Right ventricle myocardium superior (tissue), 1 donor: ENCODE data around the gene C19orf73. TPM values are rescaled to one million over a fixed set of nuclear protein-coding genes. Genes with fewer than 3 reads are reported as not detected.

Experiments used
- ATAC-seq: fragments of 200-7000 bp; cut with Tn5 transposase; one replicate; pipeline ENCODE4 v1.9.1; 2020; ENCODE audit warnings: mild to moderate bottlenecking; ENCODE audit not compliant: poor library complexity
- DNase-seq: peaks from one replicate; pipeline ENCODE4 v3.0.0-alpha.2; 2020
- intact Hi-C: fragments of 100-400 bp; cut with DNase I; formaldehyde crosslinking; loops from one replicate; pipeline ENCODE4 v1.11.2; 2022
- long read RNA-seq: library from polyadenylated mRNA; unstranded; transcript quantifications from one replicate; pipeline ENCODE4 v2.0.0, GENCODE V29; 2021
- total RNA-seq: library from RNA; stranded (reverse); fragmentation: NEBNext Ultra II Directional; extraction: Animal tissue kit (Norgen Biotek cat#: 25700); gene quantifications from one replicate; pipeline ENCODE4 v1.2.1, GENCODE V29; 2021
- donor health status: DM: no; HTN: yes; CAD: no; lungs with severe emphysema.

Gene C19orf73, protein sequence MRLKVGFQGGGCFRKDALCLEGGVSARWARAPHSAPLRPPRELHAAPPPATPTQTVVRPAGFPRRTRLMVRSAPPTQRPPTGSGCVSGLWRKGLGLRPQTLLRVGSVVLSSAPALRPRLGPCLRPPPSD
- total RNA-seq, result 1.3 TPM
- long read RNA-seq, result 0 reads

GRCh38 chr19:49118565-49119410 is at the start of gene C19orf73:
Gene C19orf73 (minus strand): TSS chr19:49119143. CDS start chr19:49119022, 121 bp downstream.
- intact Hi-C loops, result no loop called here
- ATAC-seq, result peak; percentile 93
- peak; percentile 97 for DNase-seq

DNA sequence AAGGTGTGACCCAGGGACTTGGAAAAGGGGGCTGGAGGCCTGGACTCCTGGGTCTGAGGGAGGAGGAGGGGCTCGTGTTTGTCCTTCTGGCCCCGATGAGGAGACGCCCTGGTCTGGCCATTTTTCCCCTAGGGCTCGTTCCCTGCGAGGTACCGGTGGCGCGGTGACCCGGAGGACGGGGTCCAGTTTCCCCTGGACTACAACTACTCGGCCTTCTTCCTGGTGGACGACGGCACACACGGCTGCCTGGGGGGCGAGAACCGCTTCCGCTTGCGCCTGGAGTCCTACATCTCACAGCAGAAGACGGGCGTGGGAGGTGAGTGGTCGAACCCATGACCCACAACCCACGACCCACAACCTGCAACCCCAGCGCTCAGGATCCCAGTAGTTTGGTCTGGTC is 49.5 kb upstream of the C19orf73 start:
- ATAC-seq (no peak), DNase-seq (no peak)
- intact Hi-C loops, result no loop called here

GRCh38 chr19:49167857-49168409 is 49.0 kb upstream of the C19orf73 start:
- intact Hi-C loops, result no loop called here
- ATAC-seq (no peak), DNase-seq (no peak)

GRCh38 chr19:49165865-49166301 is 46.9 kb upstream of the C19orf73 start:
- ATAC-seq (peak; percentile 36), DNase-seq (no peak)
- intact Hi-C loops, result no loop called here

DNA sequence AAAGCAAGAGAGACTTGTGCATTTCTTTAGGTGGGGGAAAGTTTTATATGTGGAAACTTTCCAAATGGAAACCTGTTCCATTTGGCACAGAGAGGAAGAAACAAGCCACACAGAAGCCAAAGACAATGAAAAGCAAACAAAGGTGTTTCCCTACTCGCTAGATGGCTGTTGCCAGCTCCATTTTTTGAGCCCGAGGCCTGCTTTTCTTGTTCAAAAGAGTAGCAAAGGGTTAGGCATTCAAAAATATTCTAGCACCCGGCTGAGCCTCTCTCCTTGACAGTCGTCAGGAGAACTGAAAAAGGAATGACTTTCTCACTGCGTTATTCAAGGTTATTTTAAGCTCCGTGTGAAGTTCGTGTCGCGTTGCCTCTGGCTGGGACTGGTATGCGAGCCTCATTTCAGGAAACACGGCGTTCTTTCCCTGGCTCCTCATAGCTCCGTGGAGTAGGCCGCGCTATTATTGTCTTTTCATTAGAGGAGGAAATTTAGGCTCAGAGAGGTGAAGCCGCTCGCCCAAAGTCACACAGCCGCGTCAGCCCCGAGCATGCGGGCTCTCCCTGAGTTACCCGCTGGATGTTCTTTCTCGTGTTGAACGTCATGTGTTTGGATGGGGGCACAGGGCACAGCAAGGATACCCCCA is 46.3 kb upstream of the C19orf73 start:
- ATAC-seq (peak; percentile 87), DNase-seq (peak; percentile 64)
- intact Hi-C loops, result no loop called here

DNA sequence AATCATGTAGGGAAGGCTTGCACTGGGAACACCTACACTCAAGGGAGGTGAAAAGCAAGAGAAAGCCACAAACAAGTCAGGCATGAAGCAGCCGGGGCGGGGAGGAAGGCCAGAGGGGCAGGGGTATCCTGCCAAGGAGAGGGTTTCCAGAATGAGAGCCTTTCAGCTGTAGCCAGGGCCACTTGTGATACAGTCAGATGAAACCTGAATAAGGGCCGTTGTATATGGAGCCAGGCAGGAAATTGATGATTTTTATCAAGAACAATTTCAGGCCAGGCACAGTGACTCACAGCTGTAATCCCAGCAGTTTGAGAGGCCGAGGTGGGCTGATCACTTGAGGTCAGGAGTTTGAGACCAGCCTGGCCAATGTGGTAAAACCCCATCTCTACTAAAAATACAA is 43.0 kb upstream of the C19orf73 start:
- intact Hi-C loops, result no loop called here
- DNase-seq, result no peak
- no peak for ATAC-seq

GRCh38 chr19:49160450-49161189 is 41.7 kb upstream of the C19orf73 start:
- intact Hi-C loops, result no loop called here
- no peak for DNase-seq
- ATAC-seq, result no peak

- intact Hi-C loops, result no loop called here
- DNase-seq, result peak; percentile 96
- ATAC-seq, result peak; percentile 81
Observed at GRCh38 chr19:49157445-49158224, 38.7 kb upstream of the C19orf73 start, which contains the start of gene TRPM4. Gene TRPM4 (plus strand): TSS chr19:49157792. CDS start chr19:49157867, 75 bp downstream.

DNA sequence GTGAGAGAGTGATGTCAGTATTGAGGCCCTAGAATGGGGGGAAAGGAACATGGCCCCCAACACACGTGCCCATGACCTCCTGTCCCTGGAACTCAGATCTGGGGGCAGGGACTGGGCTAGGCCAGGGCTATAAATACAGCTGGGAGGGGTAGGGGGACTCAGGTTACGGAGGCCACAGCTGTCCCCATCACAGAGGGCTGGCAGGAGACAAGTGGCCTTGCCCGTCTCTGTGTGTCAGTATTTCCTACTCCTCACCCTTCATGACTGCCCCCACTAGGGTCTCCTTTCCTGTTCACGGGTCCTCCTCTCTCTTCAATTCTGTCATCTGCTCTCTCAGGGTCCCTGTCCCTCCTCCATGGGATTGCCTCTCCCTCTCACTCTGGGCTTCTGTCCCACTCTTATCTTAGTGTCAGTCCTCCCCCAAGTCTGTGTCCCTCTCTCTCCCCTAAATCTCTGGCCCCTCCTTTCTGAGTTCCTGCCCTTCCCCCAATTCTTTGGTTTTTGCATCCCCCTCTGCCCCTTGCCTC is 36.9 kb upstream of the C19orf73 start:
- ATAC-seq (peak; percentile 62), DNase-seq (peak; percentile 66)
- intact Hi-C loops, result no loop called here

- DNase-seq (peak; percentile 79), ATAC-seq (peak; percentile 65)
- intact Hi-C loops, result no loop called here
Observed at GRCh38 chr19:49155005-49155819, 36.3 kb upstream of the C19orf73 start, which contains the start of gene HRC. Gene HRC (minus strand): TSS chr19:49155396. CDS start chr19:49155237, 159 bp downstream.

DNA sequence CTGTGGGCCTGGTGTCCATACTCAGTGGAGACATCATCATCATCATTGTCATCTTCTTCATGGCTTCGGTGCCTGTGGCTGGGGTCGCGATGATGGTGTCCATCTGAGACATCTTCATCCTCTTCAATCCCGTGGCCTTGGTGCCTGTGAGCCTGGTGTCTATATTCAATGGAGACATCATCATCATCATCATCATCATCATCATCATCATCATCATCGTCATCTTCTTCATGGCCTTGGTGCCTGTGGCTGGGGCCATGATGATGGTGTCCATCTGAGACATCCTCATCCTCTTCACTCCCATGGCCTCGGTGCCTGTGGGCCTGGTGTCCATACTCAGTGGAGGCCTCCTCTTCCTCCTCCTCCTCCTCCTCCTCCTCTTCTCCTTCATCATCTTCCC is 35.3 kb upstream of the C19orf73 start:
- intact Hi-C loops, result no loop called here
- ATAC-seq, result no peak
- no peak for DNase-seq

DNA sequence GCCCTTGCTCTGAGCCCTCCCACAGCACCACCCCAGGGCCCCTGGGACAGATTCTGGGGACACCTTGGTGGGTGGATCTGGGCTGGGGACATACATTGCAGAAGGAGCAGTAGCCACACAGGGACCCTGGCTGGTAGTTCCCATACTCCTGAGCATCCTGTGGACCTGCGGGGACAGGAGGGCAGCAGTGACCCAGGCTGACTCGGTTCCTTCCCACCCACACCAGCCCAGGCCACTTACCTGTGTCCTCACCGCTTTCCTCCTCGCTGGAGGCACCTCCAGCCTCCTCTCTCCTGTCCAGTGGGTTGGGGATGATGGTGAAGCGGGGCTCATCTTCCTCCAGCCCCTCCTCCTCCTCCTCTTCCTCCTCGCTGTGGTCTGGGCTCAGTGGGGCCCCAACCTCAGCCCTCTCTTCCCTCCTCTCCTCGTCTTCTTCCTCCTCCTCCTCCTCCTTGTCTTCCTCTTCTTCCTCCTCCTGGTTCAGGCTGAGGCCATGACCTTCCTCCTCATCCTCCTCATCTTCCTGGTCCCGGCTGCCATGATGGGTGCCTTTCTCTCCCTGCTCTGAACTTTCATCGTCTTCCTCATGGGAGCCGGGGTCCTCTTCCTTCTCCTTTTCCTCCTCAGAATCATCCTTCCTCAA is 34.3 kb upstream of the C19orf73 start:
- no peak for DNase-seq
- intact Hi-C loops, result no loop called here
- ATAC-seq, result no peak

DNA sequence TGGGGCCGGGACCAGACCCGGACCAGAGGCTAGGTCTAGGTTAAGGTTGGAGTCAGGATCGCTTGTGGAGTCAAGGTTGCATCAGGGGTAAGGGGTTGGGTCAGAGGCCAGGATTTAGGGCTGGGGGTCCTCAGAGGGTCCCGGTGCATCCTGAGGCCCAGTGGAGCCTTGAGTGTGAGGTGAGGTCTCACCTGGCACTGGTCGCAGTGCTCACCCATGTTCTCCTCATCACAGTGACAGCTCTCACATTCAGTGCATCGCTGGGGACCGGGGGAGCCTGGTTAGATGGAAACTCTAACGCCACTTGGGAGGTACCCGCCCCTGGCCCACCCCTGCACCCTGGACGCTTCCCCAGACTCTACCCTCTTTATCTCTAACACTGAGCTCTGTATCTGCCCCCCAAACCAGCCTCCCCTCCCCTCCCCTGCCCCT is 33.2 kb upstream of the C19orf73 start:
- DNase-seq, result no peak
- ATAC-seq, result no peak
- intact Hi-C loops, result no loop called here

DNA sequence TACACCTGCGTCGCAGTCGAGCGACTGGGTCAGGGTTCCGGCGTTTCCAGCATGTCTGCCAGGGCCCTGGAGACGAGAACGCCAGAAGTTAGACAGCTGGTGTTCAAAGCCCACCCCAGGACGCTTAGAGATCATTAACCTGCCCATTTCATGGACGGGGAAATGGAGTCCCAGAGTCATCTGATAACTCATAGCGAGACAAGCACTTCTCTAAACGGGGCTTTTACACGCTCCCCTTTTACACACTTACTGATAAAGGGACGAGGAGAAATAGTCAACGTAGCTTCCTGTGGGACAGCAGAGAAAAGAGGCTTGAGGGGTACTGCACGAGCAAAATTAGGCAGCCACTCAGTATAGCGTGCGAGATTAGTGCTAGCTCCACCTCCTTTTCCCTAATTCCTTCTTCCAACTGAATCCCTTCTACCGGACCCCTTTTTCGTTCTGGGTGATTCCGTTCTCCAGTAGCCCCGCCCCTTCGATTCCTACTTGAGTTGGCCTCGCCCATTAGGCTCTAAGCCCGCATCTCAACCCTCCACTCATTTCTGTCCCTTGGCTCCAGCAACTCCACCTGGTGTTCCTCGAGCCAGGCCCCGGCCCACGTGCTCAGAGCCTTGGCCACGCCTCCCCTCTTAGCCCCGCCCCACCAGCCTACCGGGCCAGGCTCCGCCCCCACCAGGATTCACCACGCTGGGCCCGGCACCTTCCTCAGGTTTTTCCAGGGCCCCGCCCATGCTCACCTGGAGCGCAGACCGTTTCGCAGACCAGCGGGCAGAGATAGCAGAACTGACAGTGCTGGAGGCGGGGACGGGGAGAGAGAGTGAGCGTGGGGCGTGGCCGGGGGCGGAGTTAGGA is 32.5 kb upstream of the C19orf73 start:
- peak; percentile 71 for DNase-seq
- intact Hi-C loops, result no loop called here
- no peak for ATAC-seq

GRCh38 chr19:49150944-49151243 is 32.0 kb upstream of the C19orf73 start:
- ATAC-seq, result no peak
- intact Hi-C loops, result no loop called here
- no peak for DNase-seq
